AG09309 (cell line): ENCODE measurements around the gene SPATA24.

ENCODE experiments used
- DNase-seq: peaks from one replicate; pipeline ENCODE4 v3.0.0-alpha.2; 2010; ENCODE audit warnings: low read depth
- H3K4me3 ChIP-seq: 2 replicates; pipeline ENCODE4 v1.5.1; 2011; ENCODE audit warnings: mild to moderate bottlenecking, low read depth, low read length, moderate library complexity; ENCODE audit not compliant: control insufficient read depth
- CTCF ChIP-seq: IDR thresholded peaks from 2 replicates; pipeline ENCODE4 v1.5.1; 2011; ENCODE audit warnings: mild to moderate bottlenecking, low read depth, low read length, inconsistent platforms; ENCODE audit not compliant: insufficient read depth, control insufficient read depth; ENCODE audit errors: missing control alignments

The SPATA24 gene

GRCh38 chr5:139403418-139403786 is 487 bp downstream of the SPATA24 start:
- TF ChIP-seq CTCF = no peak
- no peak for DNase-seq

GRCh38 chr5:139402561-139403158 is 1.2 kb downstream of the SPATA24 start:
- no peak overlapping the region for H3K4me3 ChIP-seq
- DNase-seq = no peak
- peak; percentile 47 for TF ChIP-seq CTCF

More at GRCh38 chr5:139403418-139403786, 487 bp downstream of the SPATA24 start:
- peak overlapping the region; percentile 48 for H3K4me3 ChIP-seq

DNA sequence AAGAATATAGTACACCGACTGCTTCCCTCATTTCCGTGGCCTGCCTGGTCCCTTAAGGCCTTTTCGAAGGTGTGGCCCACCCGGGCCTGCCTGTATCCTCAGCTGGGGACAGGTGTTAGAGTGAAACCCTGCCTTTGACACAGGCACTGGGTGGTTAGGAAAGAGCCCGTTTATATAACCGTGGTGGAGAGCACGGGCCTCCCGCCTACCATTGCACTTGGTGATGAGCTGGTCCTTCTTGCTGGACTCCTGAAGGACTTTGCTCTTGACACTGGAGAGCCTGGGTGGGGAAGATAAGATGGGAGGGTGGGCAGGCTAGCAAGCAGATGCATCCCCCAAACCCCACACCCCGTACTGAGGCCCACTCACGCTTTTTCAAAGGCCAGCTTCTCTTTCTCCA is 2.3 kb downstream of the SPATA24 start:
- no peak overlapping the region for H3K4me3 ChIP-seq
- no peak for DNase-seq
- no peak for TF ChIP-seq CTCF

DNA sequence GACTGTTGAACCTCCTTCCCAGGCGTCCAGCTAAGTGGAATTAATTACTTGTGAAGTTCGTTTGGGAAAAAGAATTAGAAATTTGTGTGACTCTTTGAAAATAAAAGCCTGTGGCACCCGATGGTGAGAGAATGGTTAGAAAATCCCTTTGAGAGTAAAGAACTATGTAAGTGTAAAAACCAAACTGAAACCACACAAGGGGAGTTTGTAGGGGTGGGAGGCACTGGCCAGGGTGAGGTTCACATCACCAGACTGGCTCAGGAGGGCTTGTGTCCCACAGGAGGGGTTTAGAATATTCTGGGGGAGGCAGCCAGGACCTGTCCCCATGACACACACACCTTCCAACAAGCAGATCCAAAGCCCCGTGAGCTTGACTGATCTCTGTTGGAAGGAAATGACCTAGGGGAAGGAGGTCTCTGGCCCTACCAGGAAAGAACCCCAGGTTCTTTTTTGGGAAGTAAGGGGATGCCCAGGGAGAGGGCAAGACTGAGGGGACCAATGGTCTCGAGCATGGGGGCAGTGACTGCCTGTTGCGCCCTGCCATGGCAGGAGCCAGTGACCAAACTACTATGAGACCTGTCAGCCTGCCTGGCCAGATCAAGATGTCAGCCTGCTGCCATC is 4.3 kb downstream of the SPATA24 start:
- TF ChIP-seq CTCF = no peak
- DNase-seq = no peak
- no peak overlapping the region for H3K4me3 ChIP-seq

GRCh38 chr5:139397921-139398320 is 6.0 kb downstream of the SPATA24 start:
- no peak overlapping the region for H3K4me3 ChIP-seq
- no peak for TF ChIP-seq CTCF
- no peak for DNase-seq

DNA sequence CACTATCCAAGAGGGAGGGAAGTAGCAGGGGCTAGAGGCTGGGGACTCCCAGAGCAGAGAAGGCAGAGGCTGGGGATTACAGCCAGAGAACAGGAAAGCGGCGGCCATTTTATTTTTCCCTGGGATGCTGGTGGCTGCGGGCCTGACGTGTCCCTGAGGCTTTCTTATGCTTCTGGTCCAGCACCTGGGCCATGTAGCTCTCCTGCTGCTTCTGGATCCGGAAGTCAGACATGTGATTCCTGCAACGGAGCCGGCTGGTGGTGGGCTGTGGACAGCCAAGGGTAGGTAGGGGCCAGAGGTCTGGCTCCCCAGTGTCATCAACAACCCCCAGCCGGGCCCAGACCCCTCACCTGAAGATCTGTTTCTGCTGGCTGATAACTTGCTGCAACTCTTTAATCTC is 7.2 kb downstream of the SPATA24 start:
- H3K4me3 ChIP-seq = no peak overlapping the region
- DNase-seq = no peak
- TF ChIP-seq CTCF = no peak
